Measurements from ENCODE around the gene TMEM202. TPM values are rescaled to one million over a fixed set of nuclear protein-coding genes. Genes with fewer than 3 reads are reported as not detected.
"Not testable (repeated sequence)": the region's sequence is repeated elsewhere in the genome, so short reads cannot be mapped to it uniquely, and the experiment has no call there.

Gene TMEM202
- total RNA-seq, 1 experiment from 2014 or later = not detected

- H3K36me3 ChIP-seq (replicated peaks; ENCODE audit: control insufficient read depth, insufficient read depth, low read length); H3K27me3 ChIP-seq (ENCODE audit: control insufficient read depth, insufficient read depth, low read length); H3K4me3 ChIP-seq (ENCODE audit: insufficient read depth, low read depth, low read length); DNase-seq: not testable (repeated sequence)
Measured at GRCh38 chr15:72379106-72379505, 19.0 kb upstream of the TMEM202 start.

GRCh38 chr15:72379856-72380430 lies 18.2 kb upstream of the TMEM202 start:
- H3K36me3 ChIP-seq (replicated peaks; ENCODE audit: control insufficient read depth, insufficient read depth, low read length) = no peaks in the 10 kb centered on the region
- H3K4me3 ChIP-seq (ENCODE audit: insufficient read depth, low read depth, low read length) = no peak overlapping the region
- no peak for DNase-seq
- H3K27me3 ChIP-seq (ENCODE audit: control insufficient read depth, insufficient read depth, low read length) = peaks cover 3% of the 10 kb centered on the region

GRCh38 chr15:72380743-72381142 lies 17.4 kb upstream of the TMEM202 start:
- Histone ChIP-seq H3K36me3 (replicated peaks; ENCODE audit: control insufficient read depth, insufficient read depth, low read length) (no peaks in the 10 kb centered on the region), H3K4me3 (ENCODE audit: insufficient read depth, low read depth, low read length) (no peak overlapping the region), H3K27me3 (ENCODE audit: control insufficient read depth, insufficient read depth, low read length) (peaks cover 6% of the 10 kb centered on the region)
- no peak for DNase-seq

- Histone ChIP-seq H3K27me3 (ENCODE audit: control insufficient read depth, insufficient read depth, low read length) (peaks cover 6% of the 10 kb centered on the region), H3K4me3 (ENCODE audit: insufficient read depth, low read depth, low read length) (no peak overlapping the region), H3K36me3 (replicated peaks; ENCODE audit: control insufficient read depth, insufficient read depth, low read length) (no peaks in the 10 kb centered on the region)
- DNase-seq = no peak
Measured at GRCh38 chr15:72382146-72382545, 16.0 kb upstream of the TMEM202 start.

- no peak for DNase-seq
- Histone ChIP-seq H3K27me3 (ENCODE audit: control insufficient read depth, insufficient read depth, low read length) (peaks cover 6% of the 10 kb centered on the region), H3K4me3 (ENCODE audit: insufficient read depth, low read depth, low read length) (no peak overlapping the region), H3K36me3 (replicated peaks; ENCODE audit: control insufficient read depth, insufficient read depth, low read length) (no peaks in the 10 kb centered on the region)
Measured at GRCh38 chr15:72387741-72388140, 10.4 kb upstream of the TMEM202 start.

GRCh38 chr15:72389231-72389630 lies 8.9 kb upstream of the TMEM202 start:
- DNase-seq = no peak
- Histone ChIP-seq H3K27me3 (ENCODE audit: control insufficient read depth, insufficient read depth, low read length) (peaks cover 6% of the 10 kb centered on the region), H3K36me3 (replicated peaks; ENCODE audit: control insufficient read depth, insufficient read depth, low read length) (no peaks in the 10 kb centered on the region)

GRCh38 chr15:72396331-72396730 lies 1.8 kb upstream of the TMEM202 start:
- DNase-seq; H3K27me3 ChIP-seq (ENCODE audit: control insufficient read depth, insufficient read depth, low read length); H3K36me3 ChIP-seq (replicated peaks; ENCODE audit: control insufficient read depth, insufficient read depth, low read length); H3K4me3 ChIP-seq (ENCODE audit: insufficient read depth, low read depth, low read length): not testable (repeated sequence)

More at GRCh38 chr15:72389231-72389630, 8.9 kb upstream of the TMEM202 start:
- H3K4me3 ChIP-seq (ENCODE audit: insufficient read depth, low read depth, low read length) = no peak overlapping the region

GRCh38 chr15:72398648-72399047 lies 543 bp downstream of the TMEM202 start:
- Histone ChIP-seq H3K4me3 (ENCODE audit: insufficient read depth, low read depth, low read length) (no peak overlapping the region), H3K27me3 (ENCODE audit: control insufficient read depth, insufficient read depth, low read length) (peaks cover 3% of the 10 kb centered on the region; the same call in 1 of the 2 replicates), H3K36me3 (replicated peaks; ENCODE audit: control insufficient read depth, insufficient read depth, low read length) (no peaks in the 10 kb centered on the region)
- no peak for DNase-seq

- DNase-seq = no peak
- Histone ChIP-seq H3K36me3 (replicated peaks; ENCODE audit: control insufficient read depth, insufficient read depth, low read length) (no peaks in the 10 kb centered on the region), H3K27me3 (ENCODE audit: control insufficient read depth, insufficient read depth, low read length) (peaks cover 5% of the 10 kb centered on the region; the same call in 1 of the 2 replicates), H3K4me3 (ENCODE audit: insufficient read depth, low read depth, low read length) (no peak overlapping the region)
Measured at GRCh38 chr15:72402726-72403125, 4.6 kb downstream of the TMEM202 start.

- peaks cover 5% of the 10 kb centered on the region; the same call in 1 of the 2 replicates for H3K27me3 ChIP-seq (ENCODE audit: control insufficient read depth, insufficient read depth, low read length)
- H3K4me3 ChIP-seq (ENCODE audit: insufficient read depth, low read depth, low read length) = no peak overlapping the region
- DNase-seq = no peak
- no peaks in the 10 kb centered on the region for H3K36me3 ChIP-seq (replicated peaks; ENCODE audit: control insufficient read depth, insufficient read depth, low read length)
Measured at GRCh38 chr15:72404356-72404755, 6.3 kb downstream of the TMEM202 start.

- no peaks in the 10 kb centered on the region for H3K36me3 ChIP-seq (replicated peaks; ENCODE audit: control insufficient read depth, insufficient read depth, low read length)
- no peak overlapping the region for H3K4me3 ChIP-seq (ENCODE audit: insufficient read depth, low read depth, low read length)
- DNase-seq = no peak
- peaks cover 5% of the 10 kb centered on the region; the same call in 1 of the 2 replicates for H3K27me3 ChIP-seq (ENCODE audit: control insufficient read depth, insufficient read depth, low read length)
Measured at GRCh38 chr15:72404841-72405240, 6.7 kb downstream of the TMEM202 start.

GRCh38 chr15:72406936-72407335 lies 8.8 kb downstream of the TMEM202 start:
- no peaks in the 10 kb centered on the region for H3K36me3 ChIP-seq (replicated peaks; ENCODE audit: control insufficient read depth, insufficient read depth, low read length)
- H3K27me3 ChIP-seq (ENCODE audit: control insufficient read depth, insufficient read depth, low read length) = peaks cover 5% of the 10 kb centered on the region; the same call in 1 of the 2 replicates
- no peak overlapping the region for H3K4me3 ChIP-seq (ENCODE audit: insufficient read depth, low read depth, low read length)
- DNase-seq = no peak

- Histone ChIP-seq H3K36me3 (replicated peaks; ENCODE audit: control insufficient read depth, insufficient read depth, low read length) (no peaks in the 10 kb centered on the region), H3K27me3 (ENCODE audit: control insufficient read depth, insufficient read depth, low read length) (no peaks in the 10 kb centered on the region; the same call in 1 of the 2 replicates), H3K4me3 (ENCODE audit: insufficient read depth, low read depth, low read length) (no peak overlapping the region)
- DNase-seq = no peak
Measured at GRCh38 chr15:72411111-72411510, 13.0 kb downstream of the TMEM202 start.

- no peak for DNase-seq
- Histone ChIP-seq H3K36me3 (replicated peaks; ENCODE audit: control insufficient read depth, insufficient read depth, low read length) (no peaks in the 10 kb centered on the region), H3K4me3 (ENCODE audit: insufficient read depth, low read depth, low read length) (no peak overlapping the region), H3K27me3 (ENCODE audit: control insufficient read depth, insufficient read depth, low read length) (no peaks in the 10 kb centered on the region; the same call in 1 of the 2 replicates)
Measured at GRCh38 chr15:72411544-72411943, 13.4 kb downstream of the TMEM202 start.

GRCh38 chr15:72413337-72413736 lies 15.2 kb downstream of the TMEM202 start:
- not testable (repeated sequence) for H3K36me3 ChIP-seq (replicated peaks; ENCODE audit: control insufficient read depth, insufficient read depth, low read length); H3K27me3 ChIP-seq (ENCODE audit: control insufficient read depth, insufficient read depth, low read length); H3K4me3 ChIP-seq (ENCODE audit: insufficient read depth, low read depth, low read length); DNase-seq

GRCh38 chr15:72415304-72415703 lies 17.2 kb downstream of the TMEM202 start:
- no peak for DNase-seq
- Histone ChIP-seq H3K27me3 (ENCODE audit: control insufficient read depth, insufficient read depth, low read length) (no peaks in the 10 kb centered on the region; the same call in 1 of the 2 replicates), H3K36me3 (replicated peaks; ENCODE audit: control insufficient read depth, insufficient read depth, low read length) (no peaks in the 10 kb centered on the region), H3K4me3 (ENCODE audit: insufficient read depth, low read depth, low read length) (no peak overlapping the region)
